ENCODE results near the gene ZBTB7B. TPM values are rescaled to one million over a fixed set of nuclear protein-coding genes. Genes with fewer than 3 reads are reported as not detected.
A peak's percentile ranks its signal among the peaks of the same experiment; 100 is the strongest.
"Not testable (repeated sequence)": the region's sequence is repeated elsewhere in the genome, so short reads cannot be mapped to it uniquely, and the experiment has no call there.

ZBTB7B gene
- total RNA-seq, 6 experiments from 2014 or later, result 31.1 to 37.1 (median 34.1) TPM

DNA sequence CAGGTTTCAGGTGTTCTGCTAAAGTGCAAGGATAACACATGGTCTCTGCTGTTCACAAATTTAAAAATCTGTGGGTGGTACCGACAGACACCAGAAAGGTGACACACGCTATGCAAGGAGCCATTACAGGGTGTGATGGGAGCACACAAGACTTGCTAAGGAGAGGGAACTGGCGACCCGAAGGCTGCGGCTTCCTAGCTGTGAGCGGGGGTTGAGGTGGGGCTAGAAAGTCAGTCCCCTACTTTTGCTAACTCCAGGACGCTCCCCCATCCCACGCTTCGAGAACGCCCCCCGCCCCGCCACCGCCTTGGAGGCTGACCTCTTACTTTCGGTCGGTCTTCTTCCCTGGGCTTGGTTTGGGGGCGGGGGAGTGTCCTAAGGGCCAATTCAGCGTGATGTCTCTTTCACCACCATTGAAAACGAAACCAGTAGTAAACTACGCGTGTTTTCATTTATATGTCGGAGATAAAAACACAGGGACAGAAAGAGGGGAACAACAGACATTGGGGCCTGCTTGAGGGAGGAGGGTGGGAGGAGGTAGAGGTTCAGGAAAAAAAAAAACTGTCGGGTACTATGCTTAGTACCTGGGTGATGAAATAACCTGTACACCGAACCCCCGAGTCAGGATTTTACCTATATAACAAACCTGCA lies 27.1 kb upstream of the ZBTB7B start:
- no peak overlapping the region for H3K4me3 Mint-ChIP-seq
- H3K27me3 Mint-ChIP-seq (ENCODE audit: insufficient read depth), result peaks cover 2% of the 10 kb centered on the region; the same call in 1 of the 2 replicates
- TF ChIP-seq, protein P1, sequence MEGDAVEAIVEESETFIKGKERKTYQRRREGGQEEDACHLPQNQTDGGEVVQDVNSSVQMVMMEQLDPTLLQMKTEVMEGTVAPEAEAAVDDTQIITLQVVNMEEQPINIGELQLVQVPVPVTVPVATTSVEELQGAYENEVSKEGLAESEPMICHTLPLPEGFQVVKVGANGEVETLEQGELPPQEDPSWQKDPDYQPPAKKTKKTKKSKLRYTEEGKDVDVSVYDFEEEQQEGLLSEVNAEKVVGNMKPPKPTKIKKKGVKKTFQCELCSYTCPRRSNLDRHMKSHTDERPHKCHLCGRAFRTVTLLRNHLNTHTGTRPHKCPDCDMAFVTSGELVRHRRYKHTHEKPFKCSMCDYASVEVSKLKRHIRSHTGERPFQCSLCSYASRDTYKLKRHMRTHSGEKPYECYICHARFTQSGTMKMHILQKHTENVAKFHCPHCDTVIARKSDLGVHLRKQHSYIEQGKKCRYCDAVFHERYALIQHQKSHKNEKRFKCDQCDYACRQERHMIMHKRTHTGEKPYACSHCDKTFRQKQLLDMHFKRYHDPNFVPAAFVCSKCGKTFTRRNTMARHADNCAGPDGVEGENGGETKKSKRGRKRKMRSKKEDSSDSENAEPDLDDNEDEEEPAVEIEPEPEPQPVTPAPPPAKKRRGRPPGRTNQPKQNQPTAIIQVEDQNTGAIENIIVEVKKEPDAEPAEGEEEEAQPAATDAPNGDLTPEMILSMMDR (IDR thresholded peaks at IDR 0.05), result no peak
- no peak overlapping the region for H3K27ac Mint-ChIP-seq
- peaks cover 20% of the 10 kb centered on the region for H3K36me3 Mint-ChIP-seq (ENCODE audit: low read depth)
- H3K4me1 Mint-ChIP-seq (ENCODE audit: low read depth), result peaks cover 6% of the 10 kb centered on the region
- DNase-seq, result peak; percentile 47
- H3K9me3 Mint-ChIP-seq, result no peaks in the 10 kb centered on the region

DNA sequence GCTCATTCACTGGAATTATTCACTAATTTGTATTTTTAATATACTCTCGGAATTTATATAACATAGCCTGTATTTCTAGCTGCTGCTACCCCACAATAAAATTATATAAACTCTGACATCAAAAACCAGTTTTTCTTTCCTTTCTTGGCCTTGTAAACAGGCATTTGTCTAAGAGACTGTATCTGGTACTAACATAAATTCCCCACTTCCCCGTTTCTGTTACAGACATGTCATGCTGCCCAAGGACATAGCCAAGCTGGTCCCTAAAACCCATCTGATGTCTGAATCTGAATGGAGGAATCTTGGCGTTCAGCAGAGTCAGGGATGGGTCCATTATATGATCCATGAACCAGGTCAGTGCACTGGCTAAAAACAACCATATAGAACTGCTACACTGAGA lies 24.8 kb upstream of the ZBTB7B start:
- H3K27me3 Mint-ChIP-seq (ENCODE audit: insufficient read depth); H3K9me3 Mint-ChIP-seq; H3K27ac Mint-ChIP-seq; DNase-seq; H3K4me3 Mint-ChIP-seq; H3K4me1 Mint-ChIP-seq (ENCODE audit: low read depth); H3K36me3 Mint-ChIP-seq (ENCODE audit: low read depth): not testable (repeated sequence)

DNA sequence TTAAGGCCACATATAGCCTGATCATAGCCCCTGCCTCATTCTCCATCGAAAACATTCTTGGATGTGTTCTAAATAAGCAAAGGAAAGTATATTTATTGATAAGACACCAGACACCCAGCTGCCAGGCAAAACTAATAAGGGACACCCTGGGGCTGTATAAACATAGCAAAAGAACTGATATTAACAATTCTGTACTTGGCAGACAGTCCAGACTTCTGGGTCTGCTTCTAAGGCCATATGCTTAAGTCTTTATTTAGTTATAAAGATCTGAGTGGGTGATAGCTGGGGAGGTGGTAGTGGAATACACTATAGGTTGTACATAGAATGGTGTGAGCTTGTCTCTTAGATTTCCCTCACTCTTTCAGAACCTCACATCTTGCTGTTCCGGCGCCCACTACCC lies 24.2 kb upstream of the ZBTB7B start:
- H3K4me3 Mint-ChIP-seq, result no peak overlapping the region
- H3K36me3 Mint-ChIP-seq (ENCODE audit: low read depth), result peaks cover 8% of the 10 kb centered on the region; the same call in 1 of the 2 replicates
- H3K4me1 Mint-ChIP-seq (ENCODE audit: low read depth), result peaks cover 6% of the 10 kb centered on the region
- no peaks in the 10 kb centered on the region for H3K9me3 Mint-ChIP-seq
- TF ChIP-seq, protein P1 (IDR thresholded peaks at IDR 0.05), result no peak
- no peak overlapping the region; the same call in 1 of the 2 replicates for H3K27ac Mint-ChIP-seq
- no peak for DNase-seq
- no peaks in the 10 kb centered on the region for H3K27me3 Mint-ChIP-seq (ENCODE audit: insufficient read depth)

DNA sequence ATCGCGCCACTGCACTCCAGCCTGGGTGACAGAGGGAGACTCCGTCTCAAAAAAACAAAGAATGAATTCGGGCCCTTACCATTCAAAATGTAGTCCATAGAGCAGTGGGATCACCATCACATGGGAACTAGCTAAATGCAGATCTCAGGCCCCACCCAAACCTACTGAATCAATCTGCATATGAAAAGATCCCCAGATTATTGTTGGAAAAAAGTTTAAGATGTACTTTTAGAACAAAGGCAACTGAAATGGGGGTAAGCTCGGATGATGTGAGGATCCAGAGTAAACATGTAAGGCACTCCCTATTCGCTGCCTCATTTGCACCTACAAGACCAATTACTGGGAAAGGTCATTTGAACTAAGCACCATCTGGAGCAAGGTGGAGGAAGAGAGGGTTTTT lies 20.3 kb upstream of the ZBTB7B start:
- Mint-ChIP-seq H3K27me3 (ENCODE audit: insufficient read depth) (no peaks in the 10 kb centered on the region), H3K9me3 (no peaks in the 10 kb centered on the region), H3K4me1 (ENCODE audit: low read depth) (peaks cover 12% of the 10 kb centered on the region), H3K4me3 (no peak overlapping the region), H3K36me3 (ENCODE audit: low read depth) (peaks cover 8% of the 10 kb centered on the region; the same call in 1 of the 2 replicates), H3K27ac (no peak overlapping the region)
- DNase-seq, result no peak
- TF ChIP-seq, protein P1 (IDR thresholded peaks at IDR 0.05), result no peak

DNA sequence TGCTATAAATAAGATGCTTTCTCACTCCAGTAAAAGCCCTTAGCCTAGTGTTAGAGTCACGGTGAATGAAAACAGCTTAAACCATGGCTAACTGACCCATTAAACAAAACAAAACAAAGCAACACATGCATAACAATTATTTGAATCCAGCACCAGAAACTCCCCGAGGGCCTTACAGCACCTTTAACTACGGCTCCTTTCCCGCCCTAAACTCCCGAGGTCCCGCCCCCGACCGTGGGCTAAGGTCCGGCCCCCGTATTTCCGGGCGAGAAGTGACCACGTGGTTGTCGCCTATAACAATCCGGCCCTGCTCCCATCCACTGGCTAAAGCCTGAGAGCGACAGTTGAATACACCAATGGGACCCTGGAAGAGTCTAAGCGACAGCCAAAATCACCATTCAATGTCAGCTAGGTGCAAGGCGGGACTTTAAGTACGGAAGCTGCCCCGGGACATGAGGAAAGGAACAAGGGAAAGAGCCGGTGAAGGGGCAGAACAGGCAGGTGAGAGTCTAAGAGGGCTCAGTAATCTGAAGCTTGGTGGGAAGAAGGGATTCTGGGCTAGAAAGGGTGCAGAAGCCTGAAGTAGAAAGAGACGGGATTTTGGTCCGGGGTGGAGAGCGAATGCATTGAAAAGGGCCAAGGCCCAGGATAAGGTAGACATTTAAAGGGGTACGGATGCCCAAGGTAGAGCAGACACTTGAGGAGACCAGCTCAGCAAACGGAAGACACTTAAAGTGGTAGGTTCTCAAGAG lies 19.5 kb upstream of the ZBTB7B start, which contains the start of gene FLAD1:
Gene FLAD1 (plus strand): TSS at position 448 of the 752 bp plus-strand sequence. CDS start 351 bp downstream, outside the sequence.
- peaks cover 12% of the 10 kb centered on the region for H3K4me1 Mint-ChIP-seq (ENCODE audit: low read depth)
- no peak within 1 kb of the TSS for H3K4me3 Mint-ChIP-seq
- H3K36me3 Mint-ChIP-seq (ENCODE audit: low read depth), result peaks cover 8% of the 10 kb centered on the region; the same call in 1 of the 2 replicates

More for the DNA sequence above, 19.5 kb upstream of the ZBTB7B start, which contains the start of gene FLAD1:
- TF ChIP-seq, protein P1 (IDR thresholded peaks at IDR 0.05), result no peak
- peak; percentile 100 for DNase-seq
- Mint-ChIP-seq H3K27ac (no peak within 1 kb of the TSS), H3K9me3 (no peaks in the 10 kb centered on the region), H3K27me3 (ENCODE audit: insufficient read depth) (no peaks in the 10 kb centered on the region)

All from HFFc6 (cell line).